RWPE1 (cell line): ENCODE measurements around the gene MRPL36.
"Not testable (repeated sequence)": the region's sequence is repeated elsewhere in the genome, so short reads cannot be mapped to it uniquely, and the experiment has no call there.

Experiments used
- CTCF ChIA-PET: fragments of 350-600 bp; sonication (Branson Sonifier 250); formaldehyde crosslinking; extraction: SDS; loops from one replicate; lab custom pipeline; 2021; lab: Yijun Ruan, JAX
- POLR2A ChIA-PET: fragments of 400-600 bp; formaldehyde crosslinking; extraction: SDS; loops from one replicate; lab custom pipeline; 2020; ENCODE audit warnings: antibody characterized with exemption; ENCODE audit not compliant: low non-redundant PET; lab: Yijun Ruan, JAX
- DNase-seq: peaks from one replicate; pipeline ENCODE4 v3.0.0; 2012; ENCODE audit warnings: low spot score
- H3K27ac ChIP-seq: fragments of 450-650 bp; 2 replicates; pipeline ENCODE4 v1.5.1; 2017
- CTCF ChIP-seq: fragments of 450-650 bp; conservative IDR thresholded peaks from 2 replicates; pipeline ENCODE4 v1.5.1; 2017; ENCODE audit warnings: low read depth, mild to moderate bottlenecking

MRPL36 gene

GRCh38 chr5:1803192-1803591, 3.6 kb upstream of the MRPL36 start:
- POLR2A ChIA-PET: interaction anchor here (0.5 kb wide), 1 partner anchor 19 kb away, joined by 3 read pairs; no protein-coding TSS in a partner anchor
- CTCF ChIA-PET: interaction anchor here (0.6 to 0.7 kb wide), 2 partner anchors 222 to 475 kb away, joined by 4 read pairs; no protein-coding TSS in a partner anchor
- no peak for DNase-seq
- TF ChIP-seq CTCF: no peak
- no peak overlapping the region for H3K27ac ChIP-seq

GRCh38 chr5:1801967-1802295, 2.3 kb upstream of the MRPL36 start:
- ChIA-PET CTCF (interaction anchor here (0.7 kb wide), 1 partner anchor 9 kb away, joined by 5 read pairs; no protein-coding TSS in a partner anchor), POLR2A (no interaction called here)
- no peak for TF ChIP-seq CTCF
- H3K27ac ChIP-seq: peak overlapping the region; percentile 81
- DNase-seq: peak; percentile 56

- H3K27ac ChIP-seq: peak within 1 kb of the TSS; percentile 81
- POLR2A ChIA-PET: no interaction called here
- CTCF ChIA-PET: interaction anchor here (0.7 kb wide), 1 partner anchor 9 kb away, joined by 5 read pairs; no protein-coding TSS in a partner anchor
- peak; percentile 63 for DNase-seq
- no peak for TF ChIP-seq CTCF
These were observed 1.8 kb upstream of the MRPL36 start, which contains the start of gene NDUFS6 for GRCh38 chr5:1801222-1801966. Gene NDUFS6 (plus strand): TSS chr5:1801407. CDS start chr5:1801418, 11 bp downstream.

GRCh38 chr5:1800472-1801221, 1.0 kb upstream of the MRPL36 start:
- CTCF ChIA-PET: no interaction called here
- POLR2A ChIA-PET: interaction anchor here (0.6 kb wide), 1 partner anchor 85 kb away, joined by 3 read pairs; no protein-coding TSS in a partner anchor
- peak overlapping the region; percentile 81 for H3K27ac ChIP-seq
- peak; percentile 38 for DNase-seq
- TF ChIP-seq CTCF: no peak

GRCh38 chr5:1799110-1799601, 481 bp downstream of the MRPL36 start:
- peak overlapping the region; percentile 81 for H3K27ac ChIP-seq
- ChIA-PET CTCF (no interaction called here), POLR2A (no interaction called here)
- no peak for TF ChIP-seq CTCF
- peak; percentile 43 for DNase-seq

- CTCF ChIA-PET, POLR2A ChIA-PET, DNase-seq: not testable (repeated sequence)
- peak overlapping the region; percentile 81 for H3K27ac ChIP-seq
These were observed 1.0 kb downstream of the MRPL36 start for GRCh38 chr5:1798589-1798988.
